HCT116 (cell line): ENCODE measurements around the gene HIPK2. TPM values are rescaled to one million over a fixed set of nuclear protein-coding genes. Genes with fewer than 3 reads are reported as not detected.

Source experiments
- ATAC-seq: fragments of 200-7000 bp; cut with Tn5 transposase; 2 replicates; pipeline ENCODE4 v1.9.1; 2020; ENCODE audit warnings: mild to moderate bottlenecking, moderate library complexity
- BruUV-seq: library from RNA; stranded (reverse); fragments of 400-500 nt; replicated peaks from 2 replicates; lab custom pipeline; 2021; lab: Mats Ljungman, UMichigan
- CTCF ChIA-PET: fragments of 300-600 bp; sonication (Branson Sonifier 250); formaldehyde crosslinking; loops from one replicate; lab custom pipeline; 2021; ENCODE audit warnings: antibody characterized with exemption; lab: Charles Lee
- POLR2A ChIA-PET: fragments of 300-600, 350-600 bp; sonication (Branson Sonifier 250); formaldehyde crosslinking; loops from one replicate; lab custom pipeline; 2021; ENCODE audit warnings: antibody characterized with exemption; lab: Charles Lee
- RAD21 ChIA-PET, 2 experiments: fragments of 300-600 bp; sonication (Branson Sonifier 250); formaldehyde crosslinking; loops; one replicate each; lab custom pipeline; 2023; ENCODE audit warnings: low total read pairs in 2 of 2; ENCODE audit not compliant: uncharacterized antibody in 2 of 2, unreplicated experiment in 2 of 2, low non-redundant PET in 1 of 2; lab: Charles Lee
- DNase-seq: peaks from one replicate; pipeline ENCODE4 v3.0.0-alpha.2; 2010; ENCODE audit warnings: low read depth, low spot score
- H2AFZ ChIP-seq: fragments of 200-600 bp; shearing (Covaris generic), sonication (generic); 2 replicates; pipeline ENCODE4 v1.6.1; 2017; ENCODE audit warnings: low read depth, mixed run types, mixed read lengths, antibody characterized with exemption, low read length; ENCODE audit not compliant: poor library complexity, severe bottlenecking
- H3K27ac ChIP-seq: 2 replicates; pipeline ENCODE4 v1.5.1; 2012; ENCODE audit warnings: low read depth, low read length
- H3K27me3 ChIP-seq: fragments of 200-600 bp; sonication (generic); 2 replicates; pipeline ENCODE4 v1.6.1; 2016; ENCODE audit warnings: mixed run types, low read length, mixed read lengths; ENCODE audit not compliant: insufficient read depth
- H3K36me3 ChIP-seq, 2 experiments: fragments of 200-500 bp in 1 of 2; fragments of 200-600 bp in 1 of 2; sonication (Bioruptor generic) in 1 of 2; sonication (generic) in 1 of 2; 2 replicates each; pipeline versions ENCODE4 v1.5.1 to v1.6.1; 2014 to 2016; ENCODE audit warnings: low read length in 2 of 2, inconsistent platforms in 1 of 2, mixed read lengths in 1 of 2, mixed run types in 1 of 2; ENCODE audit not compliant: insufficient read depth in 2 of 2, control insufficient read depth in 1 of 2
- H3K4me1 ChIP-seq, 2 experiments: fragments of 200-600 bp in 1 of 2; sonication (generic) in 1 of 2; 2 replicates each; pipeline versions ENCODE4 v1.5.1 to v1.6.1; 2012 to 2017; ENCODE audit warnings: low read length in 2 of 2, inconsistent platforms in 1 of 2, mild to moderate bottlenecking in 1 of 2, mixed read lengths in 1 of 2, mixed run types in 1 of 2, moderate library complexity in 1 of 2; ENCODE audit not compliant: insufficient read depth in 2 of 2, control insufficient read depth in 1 of 2
- H3K4me2 ChIP-seq: fragments of 200-600 bp; sonication (generic); 2 replicates; pipeline ENCODE4 v1.6.1; 2017; ENCODE audit warnings: mixed run types, low read length, mixed read lengths
- H3K4me3 ChIP-seq, 2 experiments: fragments of 200-600 bp in 1 of 2; sonication (generic) in 1 of 2; replicated peaks in 1 of 2; 2 replicates each; pipeline ENCODE4 v1.5.1; 2011 to 2016; ENCODE audit warnings: low read length in 2 of 2, control low read depth in 1 of 2, low read depth in 1 of 2, mild to moderate bottlenecking in 1 of 2, mixed read lengths in 1 of 2, mixed run types in 1 of 2
- H3K79me2 ChIP-seq: fragments of 200-600 bp; sonication (generic); 2 replicates; pipeline ENCODE4 v1.6.1; 2017; ENCODE audit warnings: mild to moderate bottlenecking, mixed run types, low read length, moderate library complexity, mixed read lengths; ENCODE audit not compliant: insufficient read depth
- H3K9ac ChIP-seq: fragments of 200-600 bp; sonication (generic); 2 replicates; pipeline ENCODE4 v1.6.1; 2016; ENCODE audit warnings: low read length, mixed read lengths
- H3K9me2 ChIP-seq: fragments of 200-600 bp; sonication (generic), shearing (Covaris generic); 2 replicates; pipeline ENCODE4 v1.6.1; 2017; ENCODE audit warnings: mixed run types, mild to moderate bottlenecking, moderate library complexity; ENCODE audit not compliant: insufficient read depth
- H3K9me3 ChIP-seq, 2 experiments: fragments of 200-500 bp in 1 of 2; fragments of 200-600 bp in 1 of 2; sonication (Bioruptor generic) in 1 of 2; sonication (generic) in 1 of 2; 2 replicates each; pipeline ENCODE4 v1.6.1; 2014 to 2017; ENCODE audit warnings: low read length in 2 of 2, mixed read lengths in 2 of 2, inconsistent platforms in 1 of 2, low read depth in 1 of 2, mild to moderate bottlenecking in 1 of 2, mixed run types in 1 of 2, moderate library complexity in 1 of 2; ENCODE audit not compliant: control insufficient read depth in 1 of 2, insufficient read depth in 1 of 2
- H4K20me1 ChIP-seq: fragments of 200-600 bp; sonication (generic), shearing (Covaris generic); 2 replicates; pipeline ENCODE4 v1.6.1; 2017; ENCODE audit warnings: mixed run types, mild to moderate bottlenecking, moderate library complexity; ENCODE audit not compliant: insufficient read depth
- EGR1 ChIP-seq: IDR thresholded peaks from 2 replicates; pipeline ENCODE4 v1.6.1; 2012; ENCODE audit warnings: low read depth
- EZH2phosphoT487 ChIP-seq: fragments of 200-600 bp; IDR thresholded peaks from 2 replicates; pipeline ENCODE4 v1.6.1; 2018; ENCODE audit warnings: antibody characterized with exemption, borderline replicate concordance
- JUND ChIP-seq: IDR thresholded peaks from 2 replicates; pipeline ENCODE4 v1.6.1; 2012
- POLR2A ChIP-seq: IDR thresholded peaks from 2 replicates; pipeline ENCODE4 v1.7.0; 2011; ENCODE audit warnings: borderline replicate concordance; ENCODE audit not compliant: insufficient read depth, insufficient read length; ENCODE audit errors: extremely low read depth
- POLR2AphosphoS5 ChIP-seq: IDR thresholded peaks from 2 replicates; pipeline ENCODE4 v1.6.1; 2011; ENCODE audit warnings: mild to moderate bottlenecking, low read depth, low read length, moderate library complexity
- SIN3A ChIP-seq: IDR thresholded peaks from 2 replicates; pipeline ENCODE4 v1.6.1; 2012; ENCODE audit warnings: low read depth
- SP1 ChIP-seq: IDR thresholded peaks from 2 replicates; pipeline ENCODE4 v1.6.1; 2012; ENCODE audit warnings: low read depth
- TCF7L2 ChIP-seq: IDR thresholded peaks from 2 replicates; pipeline ENCODE4 v1.7.0; 2011; ENCODE audit warnings: borderline replicate concordance, inconsistent platforms; ENCODE audit not compliant: insufficient read depth, insufficient read length; ENCODE audit errors: extremely low read depth
- YY1 ChIP-seq: IDR thresholded peaks from 2 replicates; pipeline ENCODE4 v1.6.1; 2011; ENCODE audit warnings: low read length, low read depth, moderate library complexity, mild to moderate bottlenecking; ENCODE audit not compliant: insufficient replicate concordance; ENCODE audit errors: extremely low read depth
- ZBTB33 ChIP-seq: IDR thresholded peaks from 2 replicates; pipeline ENCODE4 v1.6.1; 2011; ENCODE audit warnings: mild to moderate bottlenecking, low read length, moderate library complexity; ENCODE audit not compliant: insufficient replicate concordance; ENCODE audit errors: extremely low read depth
- intact Hi-C: fragments of 100-400 bp; cut with micrococcal nuclease; formaldehyde crosslinking; loops from 2 replicates; pipeline ENCODE4 v1.10.0; 2022
- total RNA-seq: library from RNA; stranded (reverse); gene quantifications from one replicate; pipeline ENCODE4 v1.2.1, GENCODE V29; 2021; ENCODE audit not compliant: unreplicated experiment

HIPK2 gene
- total RNA-seq, 1 experiment from 2014 or later = 49.5 TPM

- TF ChIP-seq EGR1 (no peak), POLR2AphosphoS5 (no peak), TCF7L2 (no peak), POLR2A (no peak), EZH2phosphoT487 (no peak), SP1 (no peak), SIN3A (no peak), YY1 (no peak)
Measured at GRCh38 chr7:139543801-139544603, 233.8 kb downstream of the HIPK2 start (continued).

- no peak for TF ChIP-seq JUND
- no peak for TF ChIP-seq ZBTB33
- H3K36me3 ChIP-seq = no peaks in the 10 kb centered on the region
- H3K79me2 ChIP-seq = no peaks in the 10 kb centered on the region
- H4K20me1 ChIP-seq = no peaks in the 10 kb centered on the region
- no peak overlapping the region for H3K4me3 ChIP-seq
- ChIA-PET POLR2A (no interaction called here), RAD21 (no interaction called here), CTCF (interaction anchor here (1.0 kb wide), 1 partner anchor 108 kb away, joined by 3 read pairs; no protein-coding TSS in a partner anchor)
- H3K27ac ChIP-seq = no peak overlapping the region
- no peaks in the 10 kb centered on the region for H3K27me3 ChIP-seq
- no peaks in the 10 kb centered on the region for H3K9me3 ChIP-seq
- no peak overlapping the region for H3K9ac ChIP-seq
- no peak overlapping the region for H2AFZ ChIP-seq
- DNase-seq = no peak
- H3K4me2 ChIP-seq = no peak overlapping the region
- BruUV-seq = no TSS peak
- intact Hi-C loops = no loop called here
- ATAC-seq = peak; percentile 28; the same call in 1 of the 2 replicates
- H3K9me2 ChIP-seq = no peaks in the 10 kb centered on the region
- no peaks in the 10 kb centered on the region for H3K4me1 ChIP-seq
Measured at GRCh38 chr7:139542308-139543151, 235.3 kb downstream of the HIPK2 start.
